K562 (cell line): ENCODE data around the gene NECAB3. TPM values are rescaled to one million over a fixed set of nuclear protein-coding genes. Genes with fewer than 3 reads are reported as not detected.
A peak's percentile ranks its signal among the peaks of the same experiment; 100 is the strongest.

Experiments
- ATAC-seq: fragments of 200-7000 bp; cut with Tn5 transposase; 3 replicates; pipeline ENCODE4 v1.9.1; 2020; ENCODE audit warnings: moderate library complexity
- BruUV-seq: library from RNA; stranded (reverse); fragments of 400-500 nt; replicated peaks from 2 replicates; lab custom pipeline; 2021; lab: Mats Ljungman, UMichigan
- CTCF ChIA-PET: fragments of 300-600 bp; formaldehyde crosslinking; extraction: SDS; loops from one replicate; lab custom pipeline; 2021; ENCODE audit warnings: low intra/inter-chr PET ratio; lab: Yijun Ruan, JAX
- POLR2A ChIA-PET: fragments of 300-600, 350-650 bp; sonication (Branson Sonifier 250); formaldehyde crosslinking; extraction: SDS; loops from one replicate; lab custom pipeline; 2021; ENCODE audit warnings: antibody characterized with exemption, inconsistent platforms; lab: Yijun Ruan, JAX
- DNase-seq, 4 experiments: peaks; one replicate each; pipeline versions ENCODE4 v3.0.0 to v3.0.0-alpha.2; 2011 to 2018; ENCODE audit warnings: low spot score in 3 of 4, mixed read lengths in 3 of 4; ENCODE audit errors: extremely low read depth in 1 of 4
- FAIRE-seq: peaks from 2 replicates; lab custom pipeline; 2011; peaks lifted over from hg19 to GRCh38; lab: Jason Lieb, UNC
- H2AFZ ChIP-seq: 2 replicates; pipeline ENCODE4 v1.6.0; 2011; ENCODE audit warnings: low read depth, low read length, control low read depth, inconsistent platforms
- H3K27ac ChIP-seq: fragments of 200-600 bp; 3 replicates; pipeline ENCODE4 v1.8.0; 2011; ENCODE audit warnings: low read depth, mild to moderate bottlenecking, control low read depth, inconsistent platforms, low read length, moderate library complexity, mixed read lengths; ENCODE audit errors: extremely low read depth
- H3K27me3 ChIP-seq, 2 experiments: fragments of 300-600 bp in 1 of 2; 2 replicates in 1 of 2; 3 replicates in 1 of 2; pipeline versions ENCODE4 v1.6.0 to v1.8.0; 2011; ENCODE audit warnings: inconsistent platforms in 2 of 2, low read length in 2 of 2, mild to moderate bottlenecking in 1 of 2, mixed read lengths in 1 of 2, moderate library complexity in 1 of 2; ENCODE audit not compliant: control insufficient read depth in 2 of 2, insufficient read depth in 2 of 2
- H3K36me3 ChIP-seq: fragments of 300-600 bp; 3 replicates; pipeline ENCODE4 v1.8.0; 2011; ENCODE audit warnings: mild to moderate bottlenecking, low read length, inconsistent platforms; ENCODE audit not compliant: control insufficient read depth, insufficient read depth
- H3K4me1 ChIP-seq, 2 experiments: fragments of 200-600 bp in 1 of 2; replicated peaks in 1 of 2; 2 replicates in 1 of 2; 3 replicates in 1 of 2; pipeline versions ENCODE4 v1.5.1 to v1.8.0; 2011; ENCODE audit warnings: inconsistent platforms in 2 of 2, low read length in 2 of 2, mild to moderate bottlenecking in 1 of 2, mixed read lengths in 1 of 2, moderate library complexity in 1 of 2; ENCODE audit not compliant: control insufficient read depth in 2 of 2, insufficient read depth in 2 of 2
- H3K4me2 ChIP-seq: 2 replicates; pipeline ENCODE4 v1.6.1; 2011; ENCODE audit warnings: low read length, control low read depth, inconsistent platforms, mixed read lengths; ENCODE audit not compliant: insufficient read depth
- H3K4me3 ChIP-seq: fragments of 200-600 bp; sonication (generic), shearing (Covaris generic); 2 replicates; pipeline ENCODE4 v1.5.1; 2016; ENCODE audit warnings: control low read depth, inconsistent platforms
- H3K79me2 ChIP-seq: fragments of 200-600 bp; 3 replicates; pipeline ENCODE4 v1.8.0; 2011; ENCODE audit warnings: low read length, inconsistent platforms; ENCODE audit not compliant: control insufficient read depth, insufficient read depth
- H3K9ac ChIP-seq, 2 experiments: 2 replicates each; pipeline versions ENCODE4 v1.6.0 to v1.6.1; 2011; ENCODE audit warnings: low read depth in 2 of 2, low read length in 2 of 2, control low read depth in 1 of 2, inconsistent platforms in 1 of 2, mild to moderate bottlenecking in 1 of 2, mixed read lengths in 1 of 2; ENCODE audit not compliant: insufficient read depth in 1 of 2
- H3K9me1 ChIP-seq: one replicate; pipeline ENCODE4 v1.6.0; 2011; ENCODE audit warnings: inconsistent platforms, mild to moderate bottlenecking, low read length, moderate library complexity; ENCODE audit not compliant: control insufficient read depth, insufficient read depth
- H3K9me3 ChIP-seq: replicated peaks from 2 replicates; pipeline ENCODE4 v1.5.1; 2011; ENCODE audit warnings: low read depth, low read length, inconsistent platforms; ENCODE audit not compliant: control insufficient read depth, insufficient read depth
- H4K20me1 ChIP-seq: replicated peaks from 2 replicates; pipeline ENCODE4 v1.6.1; 2011; ENCODE audit warnings: low read length, inconsistent platforms, mixed read lengths; ENCODE audit not compliant: control insufficient read depth, insufficient read depth
- NONO ChIP-seq, 2 experiments: fragments of 200-400 bp in 1 of 2; fragments of 450-650 bp in 1 of 2; formaldehyde crosslinking in 1 of 2; IDR thresholded peaks; 2 replicates each; pipeline ENCODE4 v1.6.1; 2017; ENCODE audit warnings: low read depth in 2 of 2, mild to moderate bottlenecking in 2 of 2, moderate library complexity in 2 of 2, low read length in 1 of 2
- POLR2G ChIP-seq: fragments of 200-400 bp; formaldehyde crosslinking; IDR thresholded peaks from 2 replicates; pipeline ENCODE4 v1.6.1; 2017; ENCODE audit warnings: low read depth, mild to moderate bottlenecking, antibody characterized with exemption, low read length, moderate library complexity
- RAD21 ChIP-seq, 2 experiments: fragments of 250-450 bp in 1 of 2; fragments of 450-650 bp in 1 of 2; sonication (Bioruptor Pico) in 1 of 2; formaldehyde crosslinking in 1 of 2; IDR thresholded peaks in 1 of 2; conservative IDR thresholded peaks in 1 of 2; 2 replicates each; pipeline versions ENCODE4 v1.4.0 to v1.8.0; 2020 to 2022; ENCODE audit warnings: mild to moderate bottlenecking in 2 of 2, moderate library complexity in 1 of 2
- RBFOX2 ChIP-seq: fragments of 200-400 bp; formaldehyde crosslinking; IDR thresholded peaks from 2 replicates; pipeline ENCODE4 v1.6.1; 2017; ENCODE audit warnings: low read depth, mild to moderate bottlenecking, low read length, moderate library complexity
- ZBTB33 ChIP-seq: sonication (generic); formaldehyde crosslinking; IDR thresholded peaks from 2 replicates; pipeline ENCODE4 v1.8.1; 2023; ENCODE audit warnings: mild to moderate bottlenecking, missing genetic modification reagents
- WGBS: fragments of 100-300 bp; shearing (Covaris generic); methylation state at CpG from one replicate; pipeline ENCODE4 v1.1.6; 2016; ENCODE audit warnings: low coverage, mixed read lengths; ENCODE audit not compliant: insufficient coverage; ENCODE audit errors: missing lambda C conversion rate; 5-methylcytosine and 5-hydroxymethylcytosine counted together
- in situ Hi-C: fragments of 300-500 bp; cut with MboI; formaldehyde crosslinking; loops from 4 replicates; pipeline ENCODE4 v1.15.0; 2018; ENCODE audit warnings: inconsistent platforms, mixed read lengths
- intact Hi-C: fragments of 100-400 bp; cut with micrococcal nuclease; formaldehyde crosslinking; loops from 2 replicates; pipeline ENCODE4 v1.14.2; 2022
- polyA plus RNA-seq, 8 experiments: library from polyadenylated mRNA; depleted of rRNA in 4 of 8; stranded (reverse) in 5 of 8; unstranded in 3 of 8; fragments of >200 nt; fragmentation: Nextera tagmentation in 2 of 8; fragmentation: Illumina TruSeq in 1 of 8; extraction: Ambion mirVana in 2 of 8; extraction: Trizol in 1 of 8; gene quantifications; 2 replicates each; pipeline versions ENCODE4 v1.2.1 to v1.2.3, GENCODE V29; 2011 to 2014; ENCODE audit warnings: inconsistent platforms in 1 of 8, missing spikeins in 1 of 8
- total RNA-seq, 7 experiments: library from RNA; depleted of rRNA in 6 of 7; stranded (reverse); fragments of >200 nt in 6 of 7; fragmentation: Illumina TruSeq in 2 of 7; extraction: Trizol in 2 of 7; gene quantifications; 2 replicates each; pipeline versions ENCODE4 v1.2.1 to v1.2.3, GENCODE V29; 2011 to 2021; ENCODE audit warnings: low replicate concordance in 1 of 7

The NECAB3 gene
- total and polyA plus RNA-seq, 9 of the 15 experiments (the other 6 are each of a cell fraction or from before 2014, with no cell fraction given) = 0.94 to 63.3 (median 31.5) TPM

GRCh38 chr20:33676652-33677645 is 2.7 kb upstream of the NECAB3 start:
- no peak overlapping the region for H3K9ac ChIP-seq
- POLR2A ChIA-PET = interaction anchor here (0.6 to 2.5 kb wide), 3 partner anchors 8 to 1197 kb away, joined by 4 to 15 read pairs (median 4); no protein-coding TSS in a partner anchor
- no peak overlapping the region for H3K27ac ChIP-seq
- H3K36me3 ChIP-seq = peaks cover 56% of the 10 kb centered on the region
- intact Hi-C loops = no loop called here
- CTCF ChIA-PET = no interaction called here
- no peak for ATAC-seq
- no peak overlapping the region for H2AFZ ChIP-seq
- TF ChIP-seq RAD21 (CRISPR knock-in tag; conservative IDR thresholded peaks at IDR 0.05 in 1 of 2, IDR thresholded peaks at IDR 0.05 in 1 of 2) (no peak), ZBTB33 (CRISPR knock-in tag) (peak; percentile 93), RBFOX2 (peak; percentile 39), POLR2G (peak; percentile 39; the same call in 1 of the 2 replicates), NONO (IDR thresholded peaks at IDR 0.05; ENCODE audit: low read depth in 2 of 2, low read length in 1 of 2) (no peak)
- TF ChIP-seq, all 486 proteins: peak for 3
- no peak for FAIRE-seq
- no peak overlapping the region for H3K4me2 ChIP-seq
- H3K9me3 ChIP-seq = no peaks in the 10 kb centered on the region
- no peaks in the 10 kb centered on the region for H3K27me3 ChIP-seq
- H3K4me3 ChIP-seq = no peak overlapping the region
- peak in 1 of 4 experiments; percentile 6 for DNase-seq
- H3K79me2 ChIP-seq = peaks cover 27% of the 10 kb centered on the region
- WGBS = 92% methylated on average over 14 of the region's 31 CpGs
- peaks cover 17 to 56% of the 10 kb centered on the region in 2 experiments for H3K4me1 ChIP-seq
- BruUV-seq = no TSS peak
- H3K9me1 ChIP-seq = peaks cover 3% of the 10 kb centered on the region
- peaks cover 17% of the 10 kb centered on the region; the same call in 1 of the 2 replicates for H4K20me1 ChIP-seq
- in situ Hi-C loops = no loop called here
